ENCODE data around the gene CAPRIN1. TPM values are rescaled to one million over a fixed set of nuclear protein-coding genes. Genes with fewer than 3 reads are reported as not detected.
A peak's percentile ranks its signal among the peaks of the same experiment; 100 is the strongest.

CAPRIN1 gene
- polyA plus RNA-seq, 3 donors, result 50.4 to 81.5 (median 59.2) TPM

DNA sequence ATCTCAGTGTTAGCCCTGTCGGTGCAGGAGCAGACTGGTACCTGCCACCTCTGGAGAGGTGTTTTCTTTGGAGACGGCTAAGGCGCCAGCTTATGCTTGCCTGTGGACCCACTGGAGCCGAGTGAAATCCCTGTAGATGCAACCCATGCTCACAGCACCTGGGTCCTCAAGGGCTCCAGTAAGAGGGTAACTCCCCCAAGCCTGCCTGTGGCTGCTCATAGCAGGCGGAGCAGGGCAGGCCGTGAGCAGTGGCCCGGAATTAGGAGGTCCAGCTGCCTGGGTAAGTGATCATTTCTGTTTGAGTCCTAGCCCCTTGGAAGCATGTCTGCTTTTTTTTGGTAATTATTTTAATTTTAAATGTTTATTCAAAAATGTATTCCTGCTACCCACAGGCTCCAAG is 97.7 kb downstream of the CAPRIN1 start:
- no peaks in the 10 kb centered on the region for H3K79me2 ChIP-seq (ENCODE audit: insufficient read depth, low read length)
- Mint-ChIP-seq H3K36me3 (peaks cover 60 to 62% of the 10 kb centered on the region in 2 donors), H3K27ac (peak overlapping the region in 6 of 7 donors; percentile 35 to 93 (median 81)), H3K4me1 (peaks cover 41% of the 10 kb centered on the region), H3K27me3 (ENCODE audit: low read depth in 3 of 3) (peaks cover 0 to 2% (median 0%) of the 10 kb centered on the region in 3 donors), H3K4me3 (no peak overlapping the region), H3K9me3 (no peaks in the 10 kb centered on the region)
- peaks cover 46 to 72% of the 10 kb centered on the region in 2 donors for H3K36me3 ChIP-seq (replicated peaks in 1 of 2; ENCODE audit: control insufficient read depth in 1 of 2, insufficient read depth in 2 of 2, low read length in 2 of 2)
- no peak overlapping the region for H2AFZ ChIP-seq (ENCODE audit: insufficient read depth, low read depth, low read length, poor library complexity, severe bottlenecking)
- peak overlapping the region; percentile 67 to 74 for H3K27ac ChIP-seq (ENCODE audit: low read depth in 1 of 2, low read length in 2 of 2)
- peak overlapping the region; percentile 38 for H3K4me2 ChIP-seq (replicated peaks; ENCODE audit: extremely low read depth, low read length, poor library complexity, severe bottlenecking)
- H3K4me3 ChIP-seq (replicated peaks in 1 of 3; ENCODE audit: low read depth in 2 of 3, low read length in 3 of 3), result no peak overlapping the region
- 100% methylated on average over 4 of the region's 7 CpGs for WGBS (ENCODE audit: insufficient coverage)
- peak overlapping the region; percentile 56 for H3K9ac ChIP-seq (ENCODE audit: insufficient read depth, low read length, poor library complexity, severe bottlenecking)
- no peaks in the 10 kb centered on the region for H3K27me3 ChIP-seq (ENCODE audit: control insufficient read depth in 2 of 2, insufficient read depth in 2 of 2, low read length in 2 of 2)
- intact Hi-C loops (cut with micrococcal nuclease), result no loop called here
- TF ChIP-seq CTCF (IDR thresholded peaks at IDR 0.05), result no peak
- no peaks in the 10 kb centered on the region for H4K20me1 ChIP-seq (ENCODE audit: insufficient read depth, low read length)
- peaks cover 32 to 33% of the 10 kb centered on the region in 2 donors for H3K4me1 ChIP-seq (ENCODE audit: control insufficient read depth in 1 of 2, insufficient read depth in 2 of 2, low read length in 2 of 2)
- no peak for DNase-seq
- H3K9me3 ChIP-seq (replicated peaks in 1 of 2; ENCODE audit: control insufficient read depth in 1 of 2, insufficient read depth in 1 of 2, low read length in 2 of 2), result no peaks in the 10 kb centered on the region

GRCh38 chr11:34149786-34150185 is 98.3 kb downstream of the CAPRIN1 start:
- no peaks in the 10 kb centered on the region for H3K9me3 Mint-ChIP-seq
- Histone ChIP-seq H3K4me2 (replicated peaks; ENCODE audit: extremely low read depth, low read length, poor library complexity, severe bottlenecking) (no peak overlapping the region), H4K20me1 (ENCODE audit: insufficient read depth, low read length) (no peaks in the 10 kb centered on the region), H3K4me1 (ENCODE audit: control insufficient read depth in 1 of 2, insufficient read depth in 2 of 2, low read length in 2 of 2) (peaks cover 38% of the 10 kb centered on the region in 2 donors), H3K9me3 (replicated peaks in 1 of 2; ENCODE audit: control insufficient read depth in 1 of 2, insufficient read depth in 1 of 2, low read length in 2 of 2) (no peaks in the 10 kb centered on the region), H2AFZ (ENCODE audit: insufficient read depth, low read depth, low read length, poor library complexity, severe bottlenecking) (no peak overlapping the region), H3K9ac (ENCODE audit: insufficient read depth, low read length, poor library complexity, severe bottlenecking) (no peak overlapping the region), H3K27me3 (ENCODE audit: control insufficient read depth in 2 of 2, insufficient read depth in 2 of 2, low read length in 2 of 2) (no peaks in the 10 kb centered on the region), H3K27ac (ENCODE audit: low read depth in 1 of 2, low read length in 2 of 2) (no peak overlapping the region), H3K4me3 (replicated peaks in 1 of 3; ENCODE audit: low read depth in 2 of 3, low read length in 3 of 3) (no peak overlapping the region), H3K36me3 (replicated peaks in 1 of 2; ENCODE audit: control insufficient read depth in 1 of 2, insufficient read depth in 2 of 2, low read length in 2 of 2) (peaks cover 42 to 67% of the 10 kb centered on the region in 2 donors), H3K79me2 (ENCODE audit: insufficient read depth, low read length) (no peaks in the 10 kb centered on the region)
- H3K27me3 Mint-ChIP-seq (ENCODE audit: low read depth in 3 of 3), result peaks cover 0 to 2% (median 0%) of the 10 kb centered on the region in 3 donors
- H3K4me3 Mint-ChIP-seq, result no peak overlapping the region
- intact Hi-C loops (cut with micrococcal nuclease), result no loop called here
- DNase-seq, result no peak
- peaks cover 56 to 57% of the 10 kb centered on the region in 2 donors for H3K36me3 Mint-ChIP-seq
- WGBS (ENCODE audit: insufficient coverage), result 88% methylated on average over 13 of the region's 13 CpGs
- H3K27ac Mint-ChIP-seq, result peak overlapping the region in 4 of 7 donors; percentile 12 to 82 (median 56)
- peaks cover 46% of the 10 kb centered on the region for H3K4me1 Mint-ChIP-seq
- TF ChIP-seq CTCF (IDR thresholded peaks at IDR 0.05), result no peak
